Neural progenitor cell (in vitro differentiated cells): ENCODE results near the gene GLYATL1. TPM values are rescaled to one million over a fixed set of nuclear protein-coding genes. Genes with fewer than 3 reads are reported as not detected.

Experiments
- DNase-seq: peaks from one replicate; pipeline ENCODE4 v3.0.0-alpha.2; 2016; ENCODE audit warnings: low spot score
- H2AFZ ChIP-seq: fragments of 200-600 bp; sonication (generic); replicated peaks from 2 replicates; pipeline ENCODE4 v1.6.1; 2016; ENCODE audit warnings: antibody characterized with exemption
- H3F3A ChIP-seq: fragments of 200-600 bp; sonication (generic); 2 replicates; pipeline ENCODE4 v1.6.1; 2016; ENCODE audit warnings: antibody characterized with exemption, low read depth
- H3K27ac ChIP-seq: fragments of 200-600 bp; sonication (generic); 2 replicates; pipeline ENCODE4 v1.5.1; 2016; ENCODE audit warnings: mild to moderate bottlenecking
- H3K27me3 ChIP-seq: fragments of 200-600 bp; sonication (generic); 2 replicates; pipeline ENCODE4 v1.6.1; 2016; ENCODE audit warnings: mild to moderate bottlenecking, moderate library complexity
- H3K36me3 ChIP-seq: fragments of 200-600 bp; sonication (generic); 2 replicates; pipeline ENCODE4 v1.5.1; 2016
- H3K4me1 ChIP-seq: fragments of 200-600 bp; sonication (generic); 2 replicates; pipeline ENCODE4 v1.6.1; 2016; ENCODE audit warnings: mixed run types
- H3K4me2 ChIP-seq: fragments of 200-600 bp; sonication (generic); 2 replicates; pipeline ENCODE4 v1.6.1; 2016
- H3K4me3 ChIP-seq: fragments of 200-600 bp; sonication (generic); 2 replicates; pipeline ENCODE4 v1.5.1; 2016
- H3K79me2 ChIP-seq: fragments of 200-600 bp; sonication (generic); 2 replicates; pipeline ENCODE4 v1.6.1; 2016; ENCODE audit warnings: low read depth
- H3K9ac ChIP-seq: fragments of 200-600 bp; sonication (generic); 2 replicates; pipeline ENCODE4 v1.6.1; 2016
- H3K9me3 ChIP-seq: fragments of 200-600 bp; sonication (generic); 2 replicates; pipeline ENCODE4 v1.5.1; 2016; ENCODE audit warnings: low read depth
- H4K20me1 ChIP-seq: fragments of 200-600 bp; sonication (generic); 2 replicates; pipeline ENCODE4 v1.6.1; 2016; ENCODE audit warnings: low read depth
- H3K27ac Mint-ChIP-seq: 3 replicates; pipeline ENCODE4 v1.8.0; 2021; ENCODE audit warnings: mixed read lengths
- H3K27me3 Mint-ChIP-seq: 2 replicates; pipeline ENCODE4 v1.8.0; 2022; ENCODE audit warnings: low read depth, mild to moderate bottlenecking, inconsistent platforms, moderate library complexity, mixed read lengths; ENCODE audit not compliant: insufficient read depth
- H3K36me3 Mint-ChIP-seq: 3 replicates; pipeline ENCODE4 v1.8.0; 2021; ENCODE audit warnings: mixed read lengths
- H3K4me1 Mint-ChIP-seq: 3 replicates; pipeline ENCODE4 v1.8.0; 2021; ENCODE audit warnings: mixed read lengths
- H3K4me3 Mint-ChIP-seq: 3 replicates; pipeline ENCODE4 v1.8.0; 2021; ENCODE audit warnings: mild to moderate bottlenecking, moderate library complexity, mixed read lengths
- H3K9me3 Mint-ChIP-seq: 3 replicates; pipeline ENCODE4 v1.8.0; 2020; ENCODE audit warnings: mixed read lengths
- EZH2 ChIP-seq: fragments of 200-600 bp; sonication (generic); IDR thresholded peaks from 2 replicates; pipeline ENCODE4 v1.6.1; 2017; ENCODE audit warnings: antibody characterized with exemption, mild to moderate bottlenecking, moderate library complexity
- EZH2phosphoT487 ChIP-seq: fragments of 200-600 bp; sonication (generic); IDR thresholded peaks from 2 replicates; pipeline ENCODE4 v1.6.1; 2017; ENCODE audit warnings: antibody characterized with exemption
- total RNA-seq: library from RNA; depleted of rRNA; stranded (reverse); fragments of >200 nt; gene quantifications from 2 replicates; pipeline ENCODE4 v1.2.3, GENCODE V29; 2015; ENCODE audit warnings: low replicate concordance
- TF ChIP-seq, protein P1 (sequence below): fragments of 200-600 bp; sonication (generic); IDR thresholded peaks from 2 replicates; pipeline ENCODE4 v1.5.1; 2017; ENCODE audit warnings: antibody characterized with exemption, mild to moderate bottlenecking

GLYATL1 gene
- total RNA-seq, 1 donor from 2014 or later = 9.1 TPM

DNA sequence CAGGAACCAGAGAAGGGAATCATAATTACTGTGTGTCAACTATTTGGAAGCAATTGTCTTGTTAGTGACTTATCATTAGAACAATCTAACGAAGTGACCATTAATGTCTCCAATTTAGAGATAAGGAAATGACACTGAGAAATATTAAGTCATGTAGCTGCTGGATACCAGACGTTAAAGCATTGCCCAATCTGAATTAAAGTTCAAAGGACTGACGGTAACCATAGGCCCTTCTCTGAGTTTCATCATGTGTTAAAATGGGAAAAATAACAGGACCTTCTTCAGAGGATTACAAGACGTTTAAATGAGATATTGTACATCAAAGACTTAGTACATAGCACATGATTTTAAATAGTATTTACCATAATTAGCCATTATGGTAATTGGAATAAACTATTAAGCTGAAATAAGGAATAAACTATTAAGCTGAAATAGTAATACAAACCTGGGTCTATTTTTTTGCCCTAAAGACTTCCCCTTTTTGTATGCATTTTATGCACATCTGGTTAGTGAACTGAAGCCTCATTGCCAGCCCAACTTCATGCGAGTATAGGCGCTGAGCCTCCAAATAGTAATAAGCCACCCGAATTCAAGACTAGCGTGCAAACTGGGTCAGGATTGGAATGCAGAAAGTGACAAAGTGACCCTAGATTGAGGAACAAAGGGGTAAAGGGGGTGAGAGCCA is 41.0 kb downstream of the GLYATL1 start:
- H3F3A ChIP-seq = no peaks in the 10 kb centered on the region
- H2AFZ ChIP-seq = no peak overlapping the region
- no peaks in the 10 kb centered on the region for H3K79me2 ChIP-seq
- no peaks in the 10 kb centered on the region for H3K27me3 Mint-ChIP-seq
- no peak overlapping the region for H3K27ac Mint-ChIP-seq
- no peak overlapping the region for H3K27ac ChIP-seq
- H3K9ac ChIP-seq = no peak overlapping the region
- no peaks in the 10 kb centered on the region for H4K20me1 ChIP-seq
- no peak overlapping the region for H3K4me3 Mint-ChIP-seq
- no peaks in the 10 kb centered on the region for H3K9me3 ChIP-seq
- no peak overlapping the region for H3K4me3 ChIP-seq
- TF ChIP-seq, protein P1, sequence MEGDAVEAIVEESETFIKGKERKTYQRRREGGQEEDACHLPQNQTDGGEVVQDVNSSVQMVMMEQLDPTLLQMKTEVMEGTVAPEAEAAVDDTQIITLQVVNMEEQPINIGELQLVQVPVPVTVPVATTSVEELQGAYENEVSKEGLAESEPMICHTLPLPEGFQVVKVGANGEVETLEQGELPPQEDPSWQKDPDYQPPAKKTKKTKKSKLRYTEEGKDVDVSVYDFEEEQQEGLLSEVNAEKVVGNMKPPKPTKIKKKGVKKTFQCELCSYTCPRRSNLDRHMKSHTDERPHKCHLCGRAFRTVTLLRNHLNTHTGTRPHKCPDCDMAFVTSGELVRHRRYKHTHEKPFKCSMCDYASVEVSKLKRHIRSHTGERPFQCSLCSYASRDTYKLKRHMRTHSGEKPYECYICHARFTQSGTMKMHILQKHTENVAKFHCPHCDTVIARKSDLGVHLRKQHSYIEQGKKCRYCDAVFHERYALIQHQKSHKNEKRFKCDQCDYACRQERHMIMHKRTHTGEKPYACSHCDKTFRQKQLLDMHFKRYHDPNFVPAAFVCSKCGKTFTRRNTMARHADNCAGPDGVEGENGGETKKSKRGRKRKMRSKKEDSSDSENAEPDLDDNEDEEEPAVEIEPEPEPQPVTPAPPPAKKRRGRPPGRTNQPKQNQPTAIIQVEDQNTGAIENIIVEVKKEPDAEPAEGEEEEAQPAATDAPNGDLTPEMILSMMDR = no peak
- TF ChIP-seq EZH2 (no peak), EZH2phosphoT487 (no peak)
- DNase-seq = no peak
- no peak overlapping the region for H3K4me2 ChIP-seq
- no peaks in the 10 kb centered on the region for H3K36me3 Mint-ChIP-seq
- H3K9me3 Mint-ChIP-seq = peaks cover 1% of the 10 kb centered on the region
- H3K4me1 ChIP-seq = no peaks in the 10 kb centered on the region
- no peaks in the 10 kb centered on the region for H3K36me3 ChIP-seq
- no peaks in the 10 kb centered on the region for H3K27me3 ChIP-seq
- no peaks in the 10 kb centered on the region for H3K4me1 Mint-ChIP-seq

- Histone ChIP-seq H3K4me1 (no peaks in the 10 kb centered on the region), H3K36me3 (no peaks in the 10 kb centered on the region), H2AFZ (no peak overlapping the region), H3K4me2 (no peak overlapping the region), H3F3A (no peaks in the 10 kb centered on the region), H3K4me3 (no peak overlapping the region), H3K79me2 (no peaks in the 10 kb centered on the region), H3K9ac (no peak overlapping the region), H3K27ac (no peak overlapping the region), H3K9me3 (peaks cover 4% of the 10 kb centered on the region), H3K27me3 (no peaks in the 10 kb centered on the region), H4K20me1 (no peaks in the 10 kb centered on the region)
- H3K27ac Mint-ChIP-seq = no peak overlapping the region
- H3K4me3 Mint-ChIP-seq = no peak overlapping the region
- peaks cover 2% of the 10 kb centered on the region for H3K27me3 Mint-ChIP-seq
- TF ChIP-seq EZH2 = no peak
- TF ChIP-seq EZH2phosphoT487 = no peak
- TF ChIP-seq, protein P1 = no peak
- no peak for DNase-seq
- no peaks in the 10 kb centered on the region for H3K4me1 Mint-ChIP-seq
- no peaks in the 10 kb centered on the region for H3K36me3 Mint-ChIP-seq
- H3K9me3 Mint-ChIP-seq = no peaks in the 10 kb centered on the region
These were observed 53.2 kb downstream of the GLYATL1 start for GRCh38 chr11:58992489-58992888.

GRCh38 chr11:58994171-58994570 is 54.9 kb downstream of the GLYATL1 start:
- Mint-ChIP-seq H3K27me3 (peaks cover 2% of the 10 kb centered on the region), H3K36me3 (no peaks in the 10 kb centered on the region)

More at GRCh38 chr11:58994171-58994570, 54.9 kb downstream of the GLYATL1 start:
- Histone ChIP-seq H2AFZ (no peak overlapping the region), H3K9me3 (peaks cover 4% of the 10 kb centered on the region), H3F3A (no peaks in the 10 kb centered on the region), H3K9ac (no peak overlapping the region), H3K27me3 (no peaks in the 10 kb centered on the region), H3K4me1 (no peaks in the 10 kb centered on the region), H3K36me3 (no peaks in the 10 kb centered on the region), H3K4me2 (no peak overlapping the region), H3K4me3 (no peak overlapping the region), H3K79me2 (no peaks in the 10 kb centered on the region), H4K20me1 (no peaks in the 10 kb centered on the region), H3K27ac (no peak overlapping the region)
- DNase-seq = no peak
- H3K4me3 Mint-ChIP-seq = no peak overlapping the region
- H3K9me3 Mint-ChIP-seq = no peaks in the 10 kb centered on the region
- no peak overlapping the region for H3K27ac Mint-ChIP-seq
- TF ChIP-seq, protein P1 = no peak
- TF ChIP-seq EZH2phosphoT487 (no peak), EZH2 (no peak)
- H3K4me1 Mint-ChIP-seq = no peaks in the 10 kb centered on the region
